Measurements from ENCODE around the gene MKKS.

GRCh38 chr20:10448270-10449156, 14.5 kb upstream of the MKKS start:
- TF ChIP-seq, protein P1, sequence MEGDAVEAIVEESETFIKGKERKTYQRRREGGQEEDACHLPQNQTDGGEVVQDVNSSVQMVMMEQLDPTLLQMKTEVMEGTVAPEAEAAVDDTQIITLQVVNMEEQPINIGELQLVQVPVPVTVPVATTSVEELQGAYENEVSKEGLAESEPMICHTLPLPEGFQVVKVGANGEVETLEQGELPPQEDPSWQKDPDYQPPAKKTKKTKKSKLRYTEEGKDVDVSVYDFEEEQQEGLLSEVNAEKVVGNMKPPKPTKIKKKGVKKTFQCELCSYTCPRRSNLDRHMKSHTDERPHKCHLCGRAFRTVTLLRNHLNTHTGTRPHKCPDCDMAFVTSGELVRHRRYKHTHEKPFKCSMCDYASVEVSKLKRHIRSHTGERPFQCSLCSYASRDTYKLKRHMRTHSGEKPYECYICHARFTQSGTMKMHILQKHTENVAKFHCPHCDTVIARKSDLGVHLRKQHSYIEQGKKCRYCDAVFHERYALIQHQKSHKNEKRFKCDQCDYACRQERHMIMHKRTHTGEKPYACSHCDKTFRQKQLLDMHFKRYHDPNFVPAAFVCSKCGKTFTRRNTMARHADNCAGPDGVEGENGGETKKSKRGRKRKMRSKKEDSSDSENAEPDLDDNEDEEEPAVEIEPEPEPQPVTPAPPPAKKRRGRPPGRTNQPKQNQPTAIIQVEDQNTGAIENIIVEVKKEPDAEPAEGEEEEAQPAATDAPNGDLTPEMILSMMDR (IDR thresholded peaks at IDR 0.05): no peak
- TF ChIP-seq POLR2A (IDR thresholded peaks at IDR 0.05) (no peak), EP300 (IDR thresholded peaks at IDR 0.05) (no peak)
